ENCODE results near the gene PPEF2.
"Not testable (repeated sequence)": the region's sequence is repeated elsewhere in the genome, so short reads cannot be mapped to it uniquely, and the experiment has no call there.

The PPEF2 gene

GRCh38 chr4:75902352-75902751, at the start of gene PPEF2:
Gene PPEF2 (minus strand): TSS chr4:75902452. CDS start chr4:75896325, 6,127 bp downstream.
- no peak for DNase-seq (ENCODE audit: low read depth in 2 of 2)

GRCh38 chr4:75950213-75950815, 48.1 kb upstream of the PPEF2 start:
- no peak for DNase-seq (ENCODE audit: low read depth in 2 of 2)

- no peak for DNase-seq (ENCODE audit: low read depth in 2 of 2)
These were observed 46.7 kb upstream of the PPEF2 start for GRCh38 chr4:75948822-75949444.

- peak; percentile 65 to 75 for DNase-seq (ENCODE audit: low read depth in 2 of 2)
These were observed 38.5 kb upstream of the PPEF2 start, which contains the start of gene NAAA for GRCh38 chr4:75940692-75941253. Gene NAAA (minus strand): TSS chr4:75941013. CDS start chr4:75940949, 64 bp downstream.

GRCh38 chr4:75939890-75940691, 37.8 kb upstream of the PPEF2 start:
- peak; percentile 59 to 78 for DNase-seq (ENCODE audit: low read depth in 2 of 2)

- DNase-seq (ENCODE audit: low read depth in 2 of 2): no peak
These were observed 33.4 kb upstream of the PPEF2 start for GRCh38 chr4:75935628-75936027.

GRCh38 chr4:75930152-75930551, 27.9 kb upstream of the PPEF2 start:
- DNase-seq (ENCODE audit: low read depth in 2 of 2): no peak

- not testable (repeated sequence) for DNase-seq (ENCODE audit: low read depth in 2 of 2)
These were observed 22.7 kb upstream of the PPEF2 start for GRCh38 chr4:75924916-75925315.

GRCh38 chr4:75924309-75924827, 22.1 kb upstream of the PPEF2 start:
- DNase-seq (ENCODE audit: low read depth in 2 of 2): no peak

GRCh38 chr4:75922588-75922987, 20.3 kb upstream of the PPEF2 start:
- no peak for DNase-seq (ENCODE audit: low read depth in 2 of 2)

- no peak for DNase-seq (ENCODE audit: low read depth in 2 of 2)
These were observed 19.7 kb upstream of the PPEF2 start for GRCh38 chr4:75921910-75922309.

- no peak for DNase-seq (ENCODE audit: low read depth in 2 of 2)
These were observed 18.1 kb upstream of the PPEF2 start for GRCh38 chr4:75920327-75920726.

- DNase-seq (ENCODE audit: low read depth in 2 of 2): no peak
These were observed 17.7 kb upstream of the PPEF2 start for GRCh38 chr4:75919920-75920319.

GRCh38 chr4:75916091-75916661, 13.9 kb upstream of the PPEF2 start:
- peak in 1 of 2 donors; percentile 10 for DNase-seq (ENCODE audit: low read depth in 2 of 2)

- DNase-seq (ENCODE audit: low read depth in 2 of 2): no peak
These were observed 10.7 kb upstream of the PPEF2 start for GRCh38 chr4:75912968-75913367.

- DNase-seq (ENCODE audit: low read depth in 2 of 2): not testable (repeated sequence)
These were observed 8.6 kb upstream of the PPEF2 start for GRCh38 chr4:75910831-75911230.

GRCh38 chr4:75909405-75909804, 7.2 kb upstream of the PPEF2 start:
- DNase-seq (ENCODE audit: low read depth in 2 of 2): no peak

- DNase-seq (ENCODE audit: low read depth in 2 of 2): no peak
These were observed 6.3 kb upstream of the PPEF2 start for GRCh38 chr4:75908555-75908954.

- DNase-seq (ENCODE audit: low read depth in 2 of 2): no peak
These were observed 5.7 kb upstream of the PPEF2 start for GRCh38 chr4:75907966-75908365.

GRCh38 chr4:75904076-75904475, 1.8 kb upstream of the PPEF2 start:
- no peak for DNase-seq (ENCODE audit: low read depth in 2 of 2)

GRCh38 chr4:75898536-75898935, 3.7 kb downstream of the PPEF2 start:
- no peak for DNase-seq (ENCODE audit: low read depth in 2 of 2)

Data from stimulated activated CD4-positive, alpha-beta T cell treated with anti-CD3 and anti-CD28 coated beads, Interleukin-4, amount 100 ng/mL, for 48 hours (primary cell).